NCI-H510A treated with DMSO at 0.1 percent for 48 hours (cell line): ENCODE data around the gene ARHGEF2.
"Not testable (repeated sequence)": the region's sequence is repeated elsewhere in the genome, so short reads cannot be mapped to it uniquely, and the experiment has no call there.

Experiments
- DNase-seq: peaks from one replicate; lab custom pipeline; 2025; lab: John Stamatoyannopoulos, UW

The ARHGEF2 gene

DNA sequence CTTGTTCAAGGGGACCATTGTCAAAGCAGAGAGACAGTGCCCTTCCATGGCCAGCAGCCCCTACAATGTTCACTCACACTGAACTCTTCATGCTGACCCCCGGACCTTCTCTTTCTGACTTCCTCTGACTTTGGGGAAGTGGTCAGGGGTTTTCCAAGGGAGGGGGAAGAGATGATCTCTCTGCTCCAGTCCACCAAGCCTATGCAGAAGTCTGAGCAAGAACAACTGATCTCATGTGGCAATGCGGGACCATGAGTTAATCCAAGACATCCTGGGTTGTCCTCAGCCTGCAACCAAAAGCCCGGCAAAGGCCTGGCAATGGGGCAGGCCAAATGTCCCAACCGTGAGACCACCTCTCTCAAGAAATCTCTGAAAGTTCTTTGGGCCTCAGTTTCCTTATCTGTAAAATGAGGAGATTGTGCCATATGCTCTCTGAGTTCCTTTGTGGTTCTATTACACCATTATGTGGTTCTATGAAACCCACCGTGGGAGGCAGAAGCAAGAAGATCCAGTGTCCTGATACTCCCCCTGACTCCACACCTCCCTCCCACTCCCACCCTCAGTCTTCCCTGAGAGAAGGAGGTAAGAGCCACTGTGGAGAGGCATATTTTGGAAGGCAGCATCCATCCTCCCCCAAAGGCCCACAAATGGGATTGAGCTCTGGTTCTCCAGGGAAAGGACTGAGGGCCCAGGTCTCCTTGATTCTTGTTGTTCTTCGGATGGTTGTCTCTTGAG is 11.8 kb upstream of the ARHGEF2 start:
- DNase-seq: no peak

GRCh38 chr1:155989242-155990004 is 11.1 kb upstream of the ARHGEF2 start:
- peak; percentile 44 for DNase-seq

DNA sequence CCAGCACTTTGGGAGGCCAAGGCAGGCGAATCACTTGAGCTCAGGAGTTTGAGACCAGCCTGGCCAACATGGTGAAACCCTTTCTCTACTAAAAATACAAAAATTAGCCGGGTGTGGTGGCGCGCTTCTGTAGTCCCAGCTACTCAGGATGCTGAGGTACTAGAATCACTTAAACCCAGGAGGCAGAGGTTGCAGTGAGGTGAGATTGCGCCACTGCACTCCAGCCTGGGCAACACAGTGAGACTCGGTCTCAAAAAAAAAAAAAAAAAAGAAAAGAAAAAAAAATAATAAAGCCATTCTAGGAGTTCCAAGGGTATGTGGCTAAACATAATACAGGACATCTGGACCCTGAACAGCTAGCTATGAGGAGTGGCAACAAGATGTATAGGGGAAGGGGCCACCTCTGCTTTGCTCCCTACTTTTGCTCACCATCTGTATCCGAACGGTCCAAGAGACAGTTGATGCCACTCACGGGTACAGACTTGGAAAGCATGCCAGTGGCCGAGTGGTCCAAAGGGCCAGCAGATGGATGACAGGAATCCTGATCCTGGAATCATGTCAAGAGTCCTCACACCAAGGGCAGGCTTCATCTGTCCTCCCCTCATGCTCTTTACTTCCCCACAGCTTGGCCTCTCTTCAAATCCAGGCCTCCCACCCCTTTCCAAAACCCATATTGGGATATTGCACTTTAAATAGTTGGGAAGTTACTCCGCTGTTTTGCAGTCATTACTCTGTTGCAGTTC is 6.7 kb upstream of the ARHGEF2 start:
- DNase-seq: not testable (repeated sequence)

DNA sequence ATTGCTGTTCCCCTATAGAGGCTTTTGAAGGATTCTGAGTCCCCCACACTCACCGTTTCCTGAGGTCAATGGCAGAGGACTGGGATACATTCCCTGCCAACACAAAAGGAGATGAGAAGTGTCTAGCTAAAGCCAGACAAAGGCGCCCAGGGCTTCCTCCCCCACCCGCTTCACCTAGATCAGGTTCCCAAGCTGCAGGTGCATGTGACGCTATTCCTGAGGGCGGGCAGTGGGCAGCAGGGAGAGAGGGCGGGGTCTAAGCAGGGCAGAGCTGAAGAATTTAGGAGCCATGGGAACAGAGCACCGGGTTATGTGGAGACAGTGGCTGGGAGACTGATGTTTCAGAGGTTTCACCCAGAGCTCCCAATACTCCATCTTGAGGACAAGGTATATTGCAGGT is 6.0 kb upstream of the ARHGEF2 start:
- peak; percentile 85 for DNase-seq

- peak; percentile 72 for DNase-seq
Observed at GRCh38 chr1:155983191-155984024, 5.1 kb upstream of the ARHGEF2 start.

DNA sequence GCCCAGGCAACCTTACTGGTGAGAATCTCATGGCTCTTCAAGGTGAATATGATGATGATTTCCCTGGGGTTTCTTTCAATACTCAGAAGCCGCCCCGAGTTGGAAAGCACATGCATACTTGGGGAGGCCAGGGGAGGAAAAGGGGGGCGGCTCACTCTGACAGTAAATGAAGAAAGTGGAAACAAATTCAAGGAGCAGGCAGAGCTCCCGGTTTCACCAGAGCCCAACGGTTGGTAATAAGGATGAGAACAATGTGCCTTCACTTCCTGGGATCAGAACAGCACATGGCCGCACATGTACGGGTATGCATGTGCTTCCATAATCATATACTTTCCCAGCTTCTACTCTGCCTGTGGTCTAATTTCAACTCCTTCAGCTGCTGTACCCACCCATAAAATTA is 3.8 kb upstream of the ARHGEF2 start:
- no peak for DNase-seq

DNA sequence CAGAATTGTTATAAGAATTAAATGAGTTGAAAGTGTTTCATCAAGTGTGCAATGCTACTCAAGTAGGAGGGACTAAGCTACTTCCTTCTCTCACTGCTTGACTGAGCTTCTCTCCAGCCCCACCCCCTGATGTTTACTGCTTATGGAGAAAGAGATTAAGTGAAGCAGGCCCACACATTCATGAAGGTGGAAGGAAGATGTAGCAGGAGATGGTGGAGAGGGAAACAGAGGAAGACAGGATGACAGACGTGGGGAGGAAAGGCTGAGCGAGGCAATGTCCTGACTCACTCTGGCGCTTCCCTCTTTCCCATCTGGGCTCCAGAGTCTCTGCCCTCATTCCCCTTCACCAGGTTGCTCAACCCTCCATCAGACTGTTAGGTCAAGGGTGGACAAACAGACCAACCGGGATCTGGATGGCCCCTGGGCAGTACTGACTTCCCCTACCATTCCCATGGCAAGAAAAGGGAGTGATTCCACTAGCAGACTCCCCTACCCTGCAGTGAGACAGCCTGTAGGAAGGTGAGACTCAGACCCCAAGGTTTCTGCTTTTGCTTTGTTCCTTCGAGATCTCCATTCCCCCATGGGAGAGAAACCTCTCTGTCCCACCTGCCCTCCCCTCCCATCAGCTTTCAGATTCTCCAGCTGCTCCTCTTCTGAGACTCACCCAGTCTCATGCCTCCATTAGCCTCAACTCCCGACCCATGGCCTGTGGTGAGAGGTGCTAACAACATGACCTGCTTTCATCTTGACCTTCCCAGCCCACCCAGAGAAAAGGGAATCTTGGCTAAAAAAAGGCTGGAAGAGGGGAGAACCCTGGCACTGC is 3.1 kb upstream of the ARHGEF2 start:
- no peak for DNase-seq

DNA sequence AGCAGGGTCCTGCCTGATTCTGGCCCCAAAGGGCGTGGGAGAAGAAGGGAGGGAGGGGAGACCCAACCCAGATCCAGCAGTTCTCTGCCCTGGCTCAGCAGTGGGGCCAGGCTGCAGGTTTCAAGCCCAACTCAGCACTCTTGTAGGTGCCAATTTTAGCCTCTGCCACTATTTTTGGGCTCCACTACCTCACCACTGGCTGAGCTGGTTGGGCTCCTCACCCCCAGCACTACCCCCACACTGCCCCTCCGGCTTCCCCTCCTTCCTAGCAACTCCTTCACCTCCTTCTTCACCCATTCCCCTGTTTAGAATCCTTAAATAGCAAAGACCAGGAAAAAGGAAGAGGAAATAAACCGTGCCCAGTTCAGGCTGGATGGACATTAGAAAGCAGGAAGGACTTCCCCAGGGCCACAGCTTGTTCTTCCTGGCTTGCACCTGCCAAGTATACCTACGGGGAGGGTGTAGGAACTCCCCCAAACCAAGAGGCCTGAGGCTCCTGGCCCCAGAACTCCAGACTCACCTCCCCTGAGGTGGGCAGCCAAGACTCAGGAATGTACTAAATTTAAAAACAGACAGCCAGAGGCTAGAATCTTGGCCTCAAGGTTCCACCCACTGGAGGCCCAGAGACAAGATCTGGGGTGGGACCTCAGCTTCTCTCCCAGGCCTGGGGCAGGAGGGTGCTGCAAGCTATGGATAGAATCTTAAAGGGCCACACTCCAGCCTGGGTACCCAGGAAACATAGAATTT is 1.4 kb upstream of the ARHGEF2 start:
- DNase-seq: no peak

DNA sequence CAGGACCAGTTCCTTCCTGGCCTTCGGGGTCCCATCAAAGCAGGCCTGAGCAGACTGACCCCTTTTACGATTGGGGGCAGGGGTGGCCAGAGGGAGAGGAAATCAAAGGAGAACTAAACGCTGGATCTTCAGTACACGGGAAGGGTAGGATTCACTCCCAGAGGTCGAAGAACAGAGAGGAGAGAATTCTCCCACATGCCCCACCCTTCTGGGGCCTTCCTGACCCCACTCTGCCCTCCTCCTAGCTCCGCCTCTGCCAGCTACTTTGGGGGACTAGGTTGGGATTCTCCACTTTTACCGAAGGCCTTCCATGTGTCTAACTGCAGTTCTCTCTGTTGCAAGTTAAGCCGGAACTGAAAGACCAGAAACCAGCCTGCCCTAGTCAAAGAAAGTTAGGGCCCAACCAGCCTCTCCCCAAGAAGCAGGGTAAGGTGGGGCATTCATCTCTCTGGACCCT is 654 bp upstream of the ARHGEF2 start:
- no peak for DNase-seq

DNA sequence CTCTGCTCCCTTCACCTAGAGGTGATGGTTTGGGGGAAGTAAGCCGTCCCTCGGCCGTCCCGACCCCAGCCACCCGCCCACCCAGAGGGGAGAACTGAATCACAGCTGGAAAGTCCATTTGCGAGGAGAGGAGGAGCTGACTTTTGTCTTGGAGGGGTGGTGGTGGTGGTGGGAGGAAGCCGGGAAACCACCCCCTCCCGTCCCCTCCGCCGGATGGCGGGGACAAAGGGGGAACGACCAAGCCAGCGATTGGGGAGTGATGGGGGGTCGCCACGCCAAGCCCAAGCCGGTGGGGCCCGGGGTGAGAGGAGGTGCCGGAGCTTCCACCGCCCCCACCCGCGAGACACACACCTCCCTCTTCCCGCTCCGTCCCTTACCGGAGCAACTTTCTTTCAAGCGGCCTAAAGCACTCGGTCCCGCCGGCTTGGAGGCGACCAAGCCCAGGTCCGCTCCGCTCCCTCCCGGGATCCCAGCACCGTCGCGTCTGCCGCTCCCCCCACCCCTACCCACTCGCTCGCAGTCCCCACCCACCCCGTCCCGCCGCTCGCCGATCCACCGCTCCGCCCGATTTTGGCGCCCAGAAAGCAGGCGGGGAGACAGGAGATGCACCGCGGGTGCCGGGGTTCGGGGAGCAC is 540 bp downstream of the ARHGEF2 start:
- DNase-seq: no peak

DNA sequence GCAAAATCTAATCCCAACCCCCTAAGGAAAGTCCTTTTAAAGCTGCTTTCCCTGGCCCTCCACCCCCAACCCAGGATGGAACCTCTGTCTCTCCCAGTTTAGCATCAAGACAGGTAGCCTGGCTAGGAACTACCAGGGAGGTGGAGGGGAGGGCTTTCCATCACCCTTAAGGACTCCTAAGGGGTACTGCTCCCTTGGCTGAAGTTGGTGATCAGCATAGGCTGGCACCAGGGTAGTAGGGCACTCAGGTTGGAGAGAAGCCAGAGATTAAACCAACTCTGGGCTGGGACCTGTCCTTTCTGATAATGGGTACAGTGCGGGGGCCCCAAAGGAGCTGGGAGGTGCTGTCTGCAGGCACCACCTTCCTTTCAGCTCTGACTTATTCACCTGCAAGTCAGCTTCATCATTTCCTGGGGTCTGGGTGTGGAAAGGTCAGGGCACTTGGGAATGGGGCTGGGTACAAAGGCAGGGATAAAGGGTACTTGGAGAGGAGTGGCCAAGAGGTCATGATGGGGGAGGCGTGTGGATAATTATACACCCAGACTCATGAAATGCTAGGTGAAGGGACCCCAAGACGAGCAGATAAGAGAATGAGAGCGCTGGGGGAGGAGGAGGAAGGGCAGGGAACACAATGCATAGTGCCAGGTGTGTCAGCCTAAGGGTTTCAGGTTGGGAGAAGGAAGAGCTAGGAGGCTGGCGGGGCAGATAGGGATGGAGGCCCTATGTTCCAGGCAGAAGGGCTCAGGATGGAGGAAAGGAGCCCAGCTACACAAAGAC is 1.2 kb downstream of the ARHGEF2 start:
- no peak for DNase-seq

DNA sequence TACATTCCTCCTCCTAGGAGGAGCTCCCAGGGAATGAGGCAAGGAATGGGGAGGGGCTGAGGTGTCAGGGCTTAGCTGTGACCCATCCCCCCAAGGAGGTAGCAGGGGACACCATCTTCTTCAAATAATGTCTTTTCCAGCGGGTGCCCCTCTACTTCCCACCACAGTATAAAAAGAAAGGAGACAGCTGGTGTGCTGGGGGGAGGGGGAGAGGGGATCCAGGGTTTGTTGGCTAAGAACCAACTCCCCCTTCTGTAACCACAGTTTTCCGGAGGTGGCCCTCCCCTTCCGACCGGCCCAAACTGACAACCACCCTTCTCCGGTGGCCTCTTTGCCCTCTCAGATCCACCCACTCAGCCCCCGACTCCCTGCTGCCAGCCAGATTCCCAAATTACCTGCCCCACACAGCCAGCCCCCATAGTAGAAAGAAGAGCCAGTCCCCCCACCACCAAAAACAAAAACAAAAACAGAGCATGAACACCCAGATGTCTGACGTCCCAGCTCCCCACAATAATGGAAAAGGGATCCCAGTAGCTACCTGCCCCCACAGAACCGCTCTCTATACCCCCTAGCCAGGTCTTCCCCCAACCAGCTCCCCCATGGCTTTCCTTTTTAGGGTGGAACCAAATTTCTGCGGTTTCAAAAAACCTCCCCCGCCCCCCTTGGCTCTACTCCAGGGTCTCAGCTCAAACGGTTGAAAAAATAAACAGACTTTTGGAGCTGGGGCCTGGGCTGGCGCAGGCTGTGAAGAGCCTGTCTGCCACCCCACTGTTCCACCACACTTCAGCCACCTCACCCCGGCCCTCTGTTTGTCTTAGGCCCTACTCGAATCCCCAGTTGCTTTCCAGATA is 2.1 kb downstream of the ARHGEF2 start:
- DNase-seq: no peak

DNA sequence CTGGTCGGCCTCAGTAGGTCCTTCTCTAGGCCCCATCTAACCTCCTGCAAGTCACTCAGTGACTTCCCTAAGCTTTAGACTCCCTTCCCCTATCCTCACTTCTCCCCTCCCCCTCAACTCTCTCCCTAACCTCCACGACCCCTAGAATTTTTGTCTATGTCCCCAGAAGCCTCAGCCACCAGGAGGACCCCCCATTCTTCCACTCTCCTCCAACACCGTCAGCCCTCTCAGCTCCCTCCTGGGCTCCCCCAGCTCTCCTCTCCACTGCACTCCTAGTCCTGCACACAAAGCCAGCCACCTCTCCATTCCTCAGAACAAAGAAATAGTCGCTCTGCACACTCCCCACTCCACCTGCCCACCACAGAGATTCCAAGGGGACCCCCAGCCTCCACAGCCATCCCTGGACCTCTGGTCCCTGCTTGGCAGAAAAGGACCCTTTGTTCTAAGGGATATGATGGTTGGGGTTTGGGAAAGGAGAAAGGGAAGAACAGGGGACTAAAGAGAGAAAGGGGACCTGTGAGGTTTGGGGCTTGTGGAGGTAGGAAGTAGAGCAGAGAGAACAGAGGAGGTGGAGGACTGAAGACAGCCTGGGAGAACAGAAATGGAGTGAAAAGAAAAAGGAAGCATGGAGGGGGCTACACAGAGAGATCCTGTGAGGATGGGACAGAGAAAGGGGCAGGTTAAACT is 2.8 kb downstream of the ARHGEF2 start:
- no peak for DNase-seq

DNA sequence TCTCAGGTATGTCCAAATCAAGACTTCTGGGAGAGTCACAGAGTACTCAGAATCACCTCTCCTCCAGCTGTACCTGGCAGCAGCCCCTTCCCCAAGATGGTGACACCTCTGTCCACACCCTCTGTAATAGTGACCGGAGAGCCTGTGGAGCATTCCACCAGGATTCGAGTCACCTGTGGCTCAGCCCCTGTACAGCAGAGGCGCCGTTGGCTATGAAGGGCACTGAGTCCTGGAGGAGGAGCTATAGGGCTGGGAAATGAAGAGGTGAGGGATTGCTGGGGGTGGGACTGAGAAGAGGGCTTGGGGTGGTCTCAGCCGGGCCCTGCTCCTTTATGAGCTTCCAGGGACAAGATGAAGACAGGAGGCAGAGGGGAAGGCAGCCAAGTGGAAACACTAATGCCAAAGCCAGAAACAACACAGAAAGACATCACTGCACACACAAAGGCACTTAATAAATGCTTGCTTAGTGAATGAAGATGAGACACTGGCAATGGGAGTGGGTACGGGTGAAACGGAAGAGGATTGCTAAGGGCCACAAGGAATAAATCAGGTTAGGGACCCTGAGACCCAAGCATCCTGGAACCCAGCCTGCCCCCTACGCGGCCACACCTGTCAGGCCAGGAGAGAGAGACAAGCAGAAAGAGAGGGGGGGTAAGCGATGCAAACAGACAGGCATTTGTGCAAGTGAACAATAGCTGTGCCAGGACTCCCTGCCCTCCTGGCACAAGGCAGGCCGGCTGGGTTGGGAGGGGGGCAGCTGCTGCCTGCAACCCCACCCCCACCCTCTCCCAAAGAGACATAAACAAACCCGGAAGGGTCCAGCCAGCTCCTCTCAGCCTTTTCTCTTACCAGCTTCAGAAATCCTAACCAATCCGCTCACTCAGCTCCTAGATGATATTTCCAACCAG is 3.9 kb downstream of the ARHGEF2 start:
- peak; percentile 14 for DNase-seq

DNA sequence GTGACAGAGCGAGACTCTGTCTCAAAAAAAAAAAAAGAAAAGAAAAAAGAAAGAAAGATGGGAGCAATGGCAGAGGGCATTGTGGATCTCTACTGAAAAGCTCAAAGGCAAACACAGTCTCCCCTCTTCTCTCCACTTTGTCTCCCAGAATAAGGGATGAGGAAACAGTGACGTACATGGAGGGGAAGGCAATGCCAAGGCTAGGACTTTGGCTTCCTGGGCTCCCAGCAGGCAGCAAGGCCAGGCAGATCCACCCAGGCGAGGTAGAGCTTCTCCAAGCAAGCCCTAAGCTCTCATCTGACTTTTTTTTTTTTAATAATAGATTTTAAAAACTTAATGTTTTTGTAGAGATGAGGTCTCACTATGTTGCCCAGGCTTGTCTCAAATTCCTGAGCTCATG is 4.6 kb downstream of the ARHGEF2 start:
- DNase-seq: no peak
